Endothelial cell (in vitro differentiated cells): ENCODE results near the gene SPRTN. TPM values are rescaled to one million over a fixed set of nuclear protein-coding genes. Genes with fewer than 3 reads are reported as not detected.

Experiments
- DNase-seq: peaks from one replicate; pipeline ENCODE4 v3.0.0; 2021; ENCODE audit warnings: low spot score
- H3K27ac Mint-ChIP-seq: one replicate; pipeline ENCODE4 v1.8.0; 2021; ENCODE audit warnings: mixed read lengths, inconsistent platforms; ENCODE audit not compliant: unreplicated experiment
- H3K27me3 Mint-ChIP-seq: one replicate; pipeline ENCODE4 v1.8.0; 2021; ENCODE audit warnings: mild to moderate bottlenecking, moderate library complexity, mixed read lengths, inconsistent platforms; ENCODE audit not compliant: unreplicated experiment
- H3K36me3 Mint-ChIP-seq: one replicate; pipeline ENCODE4 v1.8.0; 2021; ENCODE audit warnings: mild to moderate bottlenecking, low read depth, mixed read lengths, inconsistent platforms; ENCODE audit not compliant: unreplicated experiment
- H3K4me1 Mint-ChIP-seq: one replicate; pipeline ENCODE4 v1.8.0; 2021; ENCODE audit warnings: mild to moderate bottlenecking, mixed read lengths, inconsistent platforms; ENCODE audit not compliant: unreplicated experiment
- H3K4me3 Mint-ChIP-seq: one replicate; pipeline ENCODE4 v1.8.0; 2021; ENCODE audit warnings: mild to moderate bottlenecking, mixed read lengths, inconsistent platforms; ENCODE audit not compliant: unreplicated experiment
- H3K9me3 Mint-ChIP-seq: one replicate; pipeline ENCODE4 v1.8.0; 2021; ENCODE audit warnings: mixed read lengths, inconsistent platforms; ENCODE audit not compliant: unreplicated experiment
- CTCF ChIP-seq: fragments of 200-600 bp; sonication (generic); IDR thresholded peaks from one replicate; pipeline ENCODE4 v1.5.0; 2021; ENCODE audit warnings: antibody characterized with exemption; ENCODE audit not compliant: unreplicated experiment
- total RNA-seq: library from RNA; stranded (reverse); fragmentation: NEBNext Ultra II Directional; extraction: Animal tissue kit (Norgen Biotek cat#: 25700); gene quantifications from one replicate; pipeline ENCODE4 v1.2.1, GENCODE V29; 2021; ENCODE audit not compliant: unreplicated experiment

Gene SPRTN
- total RNA-seq, 1 donor from 2014 or later: 13.5 TPM

- Mint-ChIP-seq H3K27me3 (no peaks in the 10 kb centered on the region), H3K36me3 (peaks cover 3% of the 10 kb centered on the region), H3K4me1 (peaks cover 34% of the 10 kb centered on the region), H3K27ac (peak overlapping the region; percentile 89), H3K4me3 (peak overlapping the region; percentile 11), H3K9me3 (no peaks in the 10 kb centered on the region)
- DNase-seq: no peak
- no peak for TF ChIP-seq CTCF
Measured at GRCh38 chr1:231395076-231395997, 57.2 kb downstream of the SPRTN start.

GRCh38 chr1:231395998-231396390, 57.9 kb downstream of the SPRTN start:
- Mint-ChIP-seq H3K4me3 (peak overlapping the region; percentile 11), H3K27ac (peak overlapping the region; percentile 89)

GRCh38 chr1:231396643-231397042, 58.5 kb downstream of the SPRTN start:
- no peak for TF ChIP-seq CTCF
- Mint-ChIP-seq H3K27me3 (no peaks in the 10 kb centered on the region), H3K4me3 (no peak overlapping the region), H3K27ac (peak overlapping the region; percentile 19), H3K36me3 (peaks cover 3% of the 10 kb centered on the region), H3K4me1 (peaks cover 34% of the 10 kb centered on the region), H3K9me3 (no peaks in the 10 kb centered on the region)
- no peak for DNase-seq

More at GRCh38 chr1:231395998-231396390, 57.9 kb downstream of the SPRTN start:
- Mint-ChIP-seq H3K9me3 (no peaks in the 10 kb centered on the region), H3K27me3 (no peaks in the 10 kb centered on the region), H3K4me1 (peaks cover 34% of the 10 kb centered on the region), H3K36me3 (peaks cover 3% of the 10 kb centered on the region)
- DNase-seq: no peak
- no peak for TF ChIP-seq CTCF

- no peak overlapping the region for H3K27ac Mint-ChIP-seq
- H3K27me3 Mint-ChIP-seq: no peaks in the 10 kb centered on the region
- peaks cover 34% of the 10 kb centered on the region for H3K4me1 Mint-ChIP-seq
- peaks cover 3% of the 10 kb centered on the region for H3K36me3 Mint-ChIP-seq
- no peak for TF ChIP-seq CTCF
- no peak for DNase-seq
- no peaks in the 10 kb centered on the region for H3K9me3 Mint-ChIP-seq
- no peak overlapping the region for H3K4me3 Mint-ChIP-seq
Measured at GRCh38 chr1:231397886-231398671, 60.0 kb downstream of the SPRTN start.
